ENCODE results near the gene GLP2R. TPM values are rescaled to one million over a fixed set of nuclear protein-coding genes. Genes with fewer than 3 reads are reported as not detected.

The GLP2R gene
- total RNA-seq, 1 donor from 2014 or later, result not detected

DNA sequence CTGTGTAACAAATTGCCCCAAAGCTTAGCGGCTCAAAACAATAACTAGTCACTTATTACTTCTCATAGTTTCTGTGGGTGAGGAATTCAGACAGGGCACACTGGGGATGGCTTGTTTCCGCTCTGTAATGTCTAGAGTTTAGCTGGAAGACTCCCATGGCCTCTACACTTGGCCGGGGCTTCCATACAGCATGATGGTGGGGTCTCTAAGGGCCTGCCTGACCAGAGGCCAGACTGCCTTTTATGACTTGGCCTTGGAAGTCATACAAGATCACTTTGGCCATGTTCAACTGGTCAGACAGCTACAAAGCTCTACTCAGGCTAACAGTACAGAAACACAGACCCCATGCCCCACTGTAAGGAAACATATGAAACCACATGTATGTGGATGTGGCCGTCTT lies 8.2 kb downstream of the GLP2R start:
- TF ChIP-seq CTCF (conservative IDR thresholded peaks at IDR 0.05), result no peak
- Mint-ChIP-seq H3K9me3 (peaks cover 5% of the 10 kb centered on the region), H3K27me3 (peaks cover 31% of the 10 kb centered on the region), H3K4me1 (ENCODE audit: unreplicated experiment) (no peaks in the 10 kb centered on the region), H3K4me3 (no peak overlapping the region), H3K36me3 (no peaks in the 10 kb centered on the region), H3K27ac (no peak overlapping the region)
- no peak for DNase-seq (ENCODE audit: extremely low spot score, unreplicated experiment)

DNA sequence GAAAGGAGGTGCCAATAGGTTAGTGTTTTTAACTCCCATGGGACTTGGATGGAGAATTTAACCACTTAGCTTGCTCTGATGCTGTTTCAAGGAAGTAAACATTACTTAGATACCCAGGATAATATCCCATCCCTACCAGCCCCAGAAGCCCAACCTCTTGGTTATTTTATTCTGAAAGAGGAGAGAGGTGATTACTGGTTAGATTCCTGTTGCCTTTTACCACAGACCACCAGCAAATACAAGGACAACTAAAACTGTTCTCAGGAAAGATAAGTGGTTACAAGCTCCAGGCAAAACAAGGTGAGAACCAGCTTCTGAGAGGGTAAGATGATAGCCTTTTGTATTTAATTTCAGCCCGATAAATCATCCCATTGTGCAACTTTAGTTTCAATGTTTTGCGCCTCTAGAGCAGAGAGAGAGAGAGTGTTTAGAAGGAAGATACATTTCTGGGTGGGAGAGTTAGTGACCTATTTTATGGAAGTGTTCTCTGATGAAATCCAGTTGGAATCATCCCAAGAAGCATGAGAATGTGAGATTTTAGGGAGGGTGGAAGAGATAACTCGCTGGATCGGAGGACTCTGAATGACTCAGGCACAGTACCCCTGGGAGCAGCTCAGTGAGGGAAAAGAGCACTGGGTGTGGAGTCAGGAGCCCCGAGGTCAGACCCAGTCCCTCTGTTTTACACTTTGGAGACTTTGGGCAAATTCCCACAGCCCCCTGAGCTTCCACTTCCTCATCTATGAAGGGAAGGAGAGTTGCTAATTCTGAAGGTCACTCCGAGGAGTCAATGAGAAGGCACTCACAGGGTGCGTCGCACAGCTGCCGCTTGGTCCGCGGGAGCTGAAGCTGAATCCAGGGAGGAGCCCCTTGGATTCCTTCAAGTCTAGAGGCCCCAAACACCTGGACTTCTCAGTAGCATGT lies 12.1 kb downstream of the GLP2R start:
- Mint-ChIP-seq H3K27ac (no peak overlapping the region), H3K27me3 (peaks cover 44% of the 10 kb centered on the region), H3K9me3 (peaks cover 5% of the 10 kb centered on the region), H3K4me1 (ENCODE audit: unreplicated experiment) (no peaks in the 10 kb centered on the region), H3K36me3 (no peaks in the 10 kb centered on the region), H3K4me3 (no peak overlapping the region)
- no peak for DNase-seq (ENCODE audit: extremely low spot score, unreplicated experiment)
- TF ChIP-seq CTCF (conservative IDR thresholded peaks at IDR 0.05), result no peak

- no peak for TF ChIP-seq CTCF (conservative IDR thresholded peaks at IDR 0.05)
- no peak for DNase-seq (ENCODE audit: extremely low spot score, unreplicated experiment)
- peaks cover 53% of the 10 kb centered on the region for H3K27me3 Mint-ChIP-seq
- no peak overlapping the region for H3K27ac Mint-ChIP-seq
- no peaks in the 10 kb centered on the region for H3K36me3 Mint-ChIP-seq
- no peaks in the 10 kb centered on the region for H3K4me1 Mint-ChIP-seq (ENCODE audit: unreplicated experiment)
- H3K4me3 Mint-ChIP-seq, result no peak overlapping the region
- peaks cover 5% of the 10 kb centered on the region for H3K9me3 Mint-ChIP-seq
These were observed 13.7 kb downstream of the GLP2R start for GRCh38 chr17:9839433-9839832.

- no peak overlapping the region for H3K27ac Mint-ChIP-seq
- H3K36me3 Mint-ChIP-seq, result no peaks in the 10 kb centered on the region
- peaks cover 5% of the 10 kb centered on the region for H3K9me3 Mint-ChIP-seq
- H3K4me3 Mint-ChIP-seq, result no peak overlapping the region
- peaks cover 44% of the 10 kb centered on the region for H3K27me3 Mint-ChIP-seq
- no peak for TF ChIP-seq CTCF (conservative IDR thresholded peaks at IDR 0.05)
- DNase-seq (ENCODE audit: extremely low spot score, unreplicated experiment), result no peak
- no peaks in the 10 kb centered on the region for H3K4me1 Mint-ChIP-seq (ENCODE audit: unreplicated experiment)
These were observed 16.5 kb downstream of the GLP2R start for GRCh38 chr17:9842057-9842758.

DNA sequence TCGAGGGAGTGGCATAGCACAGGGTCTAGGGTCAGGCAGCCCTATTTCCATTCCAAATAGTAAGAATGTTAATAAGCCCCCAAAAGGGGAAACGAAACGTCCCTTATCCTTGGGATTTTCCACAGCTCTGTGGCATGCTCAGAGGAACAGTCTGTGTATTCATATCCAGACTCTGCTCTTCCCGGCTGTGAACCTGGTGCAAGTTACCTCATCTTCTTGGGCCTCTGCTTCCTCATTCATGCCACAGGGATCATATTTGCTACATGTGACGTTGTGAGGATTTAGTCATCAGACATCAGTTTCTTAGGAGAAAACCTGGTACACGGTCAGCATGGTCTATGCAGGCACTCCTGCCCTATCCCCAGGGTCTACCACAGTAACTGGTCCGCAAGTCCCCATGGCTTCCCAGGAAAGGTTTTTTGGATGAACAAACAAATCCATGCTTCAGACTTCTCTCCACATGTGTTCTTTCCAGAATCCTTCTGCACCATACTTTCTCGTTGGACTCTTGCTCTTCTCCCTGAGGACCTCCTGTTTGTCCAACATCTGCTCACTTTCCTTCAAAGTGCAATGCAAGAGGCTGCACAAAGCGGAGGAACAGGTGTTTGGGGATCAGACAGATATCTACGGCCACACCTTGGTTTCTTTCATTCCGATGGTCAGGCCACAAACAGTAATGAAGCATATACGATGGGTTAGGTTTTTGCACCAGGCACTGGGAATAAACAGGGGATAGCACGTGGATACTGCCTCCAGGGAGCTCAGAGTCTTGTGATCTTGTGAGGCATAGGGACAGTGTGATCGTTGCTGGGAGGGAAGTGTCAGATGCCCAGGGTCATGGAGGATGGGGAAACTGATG lies 17.7 kb downstream of the GLP2R start:
- no peak for TF ChIP-seq CTCF (conservative IDR thresholded peaks at IDR 0.05)
- H3K27me3 Mint-ChIP-seq, result peaks cover 35% of the 10 kb centered on the region
- peaks cover 5% of the 10 kb centered on the region for H3K9me3 Mint-ChIP-seq
- DNase-seq (ENCODE audit: extremely low spot score, unreplicated experiment), result no peak
- H3K27ac Mint-ChIP-seq, result no peak overlapping the region
- H3K36me3 Mint-ChIP-seq, result no peaks in the 10 kb centered on the region
- H3K4me1 Mint-ChIP-seq (ENCODE audit: unreplicated experiment), result no peaks in the 10 kb centered on the region
- no peak overlapping the region for H3K4me3 Mint-ChIP-seq

Data from type B pancreatic cell (in vitro differentiated cells).